HEK293 (cell line): ENCODE data around the gene CORO2B.
A peak's percentile ranks its signal among the peaks of the same experiment; 100 is the strongest.

Source experiments
- CTCF ChIA-PET: fragments of 350-600 bp; formaldehyde crosslinking; extraction: SDS; loops from one replicate; lab custom pipeline; 2021; ENCODE audit warnings: antibody characterized with exemption; lab: Yijun Ruan, JAX
- POLR2A ChIA-PET: fragments of 300-600 bp; formaldehyde crosslinking; extraction: SDS; loops from one replicate; lab custom pipeline; 2020; ENCODE audit warnings: antibody characterized with exemption, inconsistent platforms; lab: Yijun Ruan, JAX
- H3K27ac ChIP-seq: fragments of 200-500 bp; sonication (Bioruptor generic); 2 replicates; pipeline ENCODE4 v1.5.1; 2014; ENCODE audit warnings: low read depth, low read length, control low read depth, inconsistent platforms; ENCODE audit errors: extremely low read depth
- H3K36me3 ChIP-seq, 2 experiments: fragments of 200-500 bp in 1 of 2; sonication (Bioruptor generic) in 1 of 2; 1 replicate in 1 of 2; 2 replicates in 1 of 2; pipeline ENCODE4 v1.5.1; 2014 to 2017; ENCODE audit warnings: inconsistent platforms in 2 of 2, low read length in 2 of 2; ENCODE audit not compliant: control insufficient read depth in 2 of 2, insufficient read depth in 1 of 2
- H3K4me1 ChIP-seq: fragments of 200-500 bp; sonication (Bioruptor generic); 2 replicates; pipeline ENCODE4 v1.5.1; 2014; ENCODE audit warnings: mild to moderate bottlenecking, low read length, inconsistent platforms; ENCODE audit not compliant: control insufficient read depth, insufficient read depth
- H3K4me3 ChIP-seq: 2 replicates; pipeline ENCODE4 v1.5.1; 2011; ENCODE audit warnings: low read depth, mild to moderate bottlenecking, control low read depth, low read length, moderate library complexity
- H3K9me3 ChIP-seq: fragments of 200-500 bp; sonication (Bioruptor generic); 2 replicates; pipeline ENCODE4 v1.5.1; 2014; ENCODE audit warnings: low read depth, low read length, inconsistent platforms; ENCODE audit not compliant: control insufficient read depth, insufficient read depth
- ATF2 ChIP-seq: fragments of 450-650 bp; formaldehyde crosslinking; IDR thresholded peaks from 2 replicates; pipeline ENCODE4 v1.5.1; 2016; ENCODE audit warnings: missing biosample characterization, missing genetic modification characterization, low read depth
- EGR2 ChIP-seq: fragments of 450-650 bp; formaldehyde crosslinking; IDR thresholded peaks from 2 replicates; pipeline ENCODE4 v1.5.1; 2016; ENCODE audit warnings: low read depth, missing biosample characterization, missing genetic modification characterization
- FEZF1 ChIP-seq: fragments of 450-650 bp; formaldehyde crosslinking; IDR thresholded peaks from 2 replicates; pipeline ENCODE4 v1.5.1; 2016; ENCODE audit warnings: missing biosample characterization, missing genetic modification characterization
- GFI1B ChIP-seq: fragments of 450-650 bp; formaldehyde crosslinking; IDR thresholded peaks from 2 replicates; pipeline ENCODE4 v1.5.1; 2016; ENCODE audit warnings: missing biosample characterization, missing genetic modification characterization
- KLF17 ChIP-seq: fragments of 450-650 bp; formaldehyde crosslinking; IDR thresholded peaks from 2 replicates; pipeline ENCODE4 v1.5.1; 2016; ENCODE audit warnings: missing biosample characterization, missing genetic modification characterization
- SCRT2 ChIP-seq: fragments of 450-650 bp; formaldehyde crosslinking; IDR thresholded peaks from 2 replicates; pipeline ENCODE4 v1.5.1; 2016; ENCODE audit warnings: missing biosample characterization, missing genetic modification characterization
- SP7 ChIP-seq: fragments of 450-650 bp; formaldehyde crosslinking; IDR thresholded peaks from 2 replicates; pipeline ENCODE4 v1.5.1; 2016; ENCODE audit warnings: missing biosample characterization, missing genetic modification characterization
- ZBTB17 ChIP-seq: fragments of 450-650 bp; formaldehyde crosslinking; IDR thresholded peaks from 2 replicates; pipeline ENCODE4 v1.5.1; 2016; ENCODE audit warnings: missing biosample characterization, missing genetic modification characterization
- ZBTB21 ChIP-seq: fragments of 450-650 bp; formaldehyde crosslinking; IDR thresholded peaks from 2 replicates; pipeline ENCODE4 v1.5.1; 2017; ENCODE audit warnings: missing biosample characterization, missing genetic modification characterization
- ZEB2 ChIP-seq: fragments of 450-650 bp; formaldehyde crosslinking; IDR thresholded peaks from 2 replicates; pipeline ENCODE4 v1.5.1; 2016; ENCODE audit warnings: missing biosample characterization, missing genetic modification characterization
- ZFHX2 ChIP-seq: fragments of 450-650 bp; formaldehyde crosslinking; conservative IDR thresholded peaks from 2 replicates; pipeline ENCODE4 v1.5.1; 2016; ENCODE audit warnings: missing biosample characterization, missing genetic modification characterization
- ZFP69B ChIP-seq: fragments of 450-650 bp; formaldehyde crosslinking; IDR thresholded peaks from 2 replicates; pipeline ENCODE4 v1.5.1; 2016; ENCODE audit warnings: missing biosample characterization, missing genetic modification characterization
- ZIC2 ChIP-seq: fragments of 450-650 bp; formaldehyde crosslinking; IDR thresholded peaks from 2 replicates; pipeline ENCODE4 v1.5.1; 2016; ENCODE audit warnings: missing biosample characterization, missing genetic modification characterization
- ZNF10 ChIP-seq: fragments of 450-650 bp; formaldehyde crosslinking; IDR thresholded peaks from 2 replicates; pipeline ENCODE4 v1.5.1; 2017; ENCODE audit warnings: missing biosample characterization, missing genetic modification characterization
- ZNF629 ChIP-seq: fragments of 450-650 bp; formaldehyde crosslinking; IDR thresholded peaks from 2 replicates; pipeline ENCODE4 v1.5.1; 2017; ENCODE audit warnings: missing biosample characterization, missing genetic modification characterization
- ZNF664 ChIP-seq: fragments of 450-650 bp; formaldehyde crosslinking; IDR thresholded peaks from 2 replicates; pipeline ENCODE4 v1.5.1; 2016; ENCODE audit warnings: missing biosample characterization, missing genetic modification characterization
- ZNF677 ChIP-seq: fragments of 450-650 bp; IDR thresholded peaks from 2 replicates; pipeline ENCODE4 v1.5.0; 2018; ENCODE audit warnings: missing biosample characterization, mild to moderate bottlenecking, missing genetic modification characterization, moderate library complexity
- ZNF768 ChIP-seq: fragments of 450-650 bp; formaldehyde crosslinking; IDR thresholded peaks from 2 replicates; pipeline ENCODE4 v1.5.1; 2018; ENCODE audit warnings: missing biosample characterization, mild to moderate bottlenecking, missing genetic modification characterization
- ZSCAN16 ChIP-seq: fragments of 450-650 bp; formaldehyde crosslinking; IDR thresholded peaks from 2 replicates; pipeline ENCODE4 v1.5.1; 2016; ENCODE audit warnings: missing biosample characterization, missing genetic modification characterization
- TF ChIP-seq, protein P1 (sequence below): fragments of 450-650 bp; formaldehyde crosslinking; IDR thresholded peaks from 2 replicates; pipeline ENCODE4 v1.5.1; 2016; ENCODE audit warnings: missing biosample characterization, missing genetic modification characterization
- TF ChIP-seq, protein P2 (sequence below): fragments of 450-650 bp; formaldehyde crosslinking; IDR thresholded peaks from 2 replicates; pipeline ENCODE4 v1.5.1; 2016; ENCODE audit warnings: missing biosample characterization, missing genetic modification characterization

CORO2B gene

DNA sequence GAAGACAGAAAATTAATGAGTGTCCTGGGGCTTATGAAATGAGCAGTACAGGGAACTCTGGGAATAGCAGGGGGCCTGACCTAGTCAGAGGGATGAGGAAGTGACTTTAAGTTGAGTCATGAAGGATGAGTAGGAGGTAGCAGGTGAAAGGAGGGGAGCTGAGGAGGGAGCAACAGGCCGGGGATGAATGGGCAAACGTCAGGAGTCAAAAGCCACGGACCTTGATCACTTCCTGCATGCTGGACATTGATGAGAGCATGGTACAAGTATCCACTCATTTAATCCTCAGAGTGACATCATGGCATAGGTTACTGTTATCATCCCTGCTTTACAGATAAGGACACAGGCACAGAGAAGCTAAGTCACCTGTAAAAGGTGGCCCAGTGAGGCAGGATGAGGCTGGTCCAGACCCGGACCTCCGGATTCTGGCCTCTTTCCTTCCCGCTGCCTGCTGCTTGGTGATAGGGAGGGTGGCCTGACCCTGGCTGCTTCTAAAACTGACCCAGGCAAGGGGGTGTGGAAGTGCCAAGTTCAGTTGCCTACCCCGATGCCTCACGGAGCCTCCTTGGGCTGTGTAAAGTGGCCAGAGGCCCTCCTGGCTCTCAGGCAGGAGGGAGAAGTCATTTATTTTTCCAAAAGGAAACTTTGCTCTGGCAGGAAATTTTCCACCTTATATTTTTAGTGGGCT is 7.6 kb downstream of the CORO2B start:
- ChIA-PET CTCF (interaction anchor here (1.3 to 1.8 kb wide), 2 partner anchors 32 to 36 kb away, joined by 3 to 4 read pairs; no protein-coding TSS in a partner anchor), POLR2A (no interaction called here)
- Histone ChIP-seq H3K27ac (no peak overlapping the region), H3K9me3 (no peaks in the 10 kb centered on the region), H3K36me3 (no peaks in the 10 kb centered on the region), H3K4me1 (no peaks in the 10 kb centered on the region; the same call in 1 of the 2 replicates), H3K4me3 (no peak overlapping the region)
- TF ChIP-seq ZSCAN16 (tag by site-specific recombination) (no peak), ZIC2 (peak; percentile 54; the same call in 1 of the 2 replicates), EGR2 (tag by site-specific recombination) (peak; percentile 47), ZBTB21 (tag by site-specific recombination) (0 out of 2 replicates have a peak, but pooled peaks have one; percentile 40), FEZF1 (tag by site-specific recombination) (peak; percentile 58; the same call in 1 of the 2 replicates), ZNF10 (tag by site-specific recombination) (peak; percentile 90; the same call in 1 of the 2 replicates), ZFP69B (tag by site-specific recombination) (no peak), ZNF677 (tag by site-specific recombination) (no peak), ZNF768 (tag by site-specific recombination) (peak; percentile 12; the same call in 1 of the 2 replicates), ZNF664 (tag by site-specific recombination) (peak; percentile 97), ZFHX2 (tag by site-specific recombination) (peak; percentile 49), SP7 (tag by site-specific recombination) (peak; percentile 65; the same call in 1 of the 2 replicates), SCRT2 (tag by site-specific recombination) (peak; percentile 80), ZNF629 (tag by site-specific recombination) (peak; percentile 73), GFI1B (tag by site-specific recombination) (no peak), ZEB2 (tag by site-specific recombination) (0 out of 2 replicates have a peak, but pooled peaks have one; percentile 15), ATF2 (tag by site-specific recombination) (peak; percentile 61), KLF17 (tag by site-specific recombination) (0 out of 2 replicates have a peak, but pooled peaks have one; percentile 33), ZBTB17 (tag by site-specific recombination) (no peak)
- TF ChIP-seq, protein P1, sequence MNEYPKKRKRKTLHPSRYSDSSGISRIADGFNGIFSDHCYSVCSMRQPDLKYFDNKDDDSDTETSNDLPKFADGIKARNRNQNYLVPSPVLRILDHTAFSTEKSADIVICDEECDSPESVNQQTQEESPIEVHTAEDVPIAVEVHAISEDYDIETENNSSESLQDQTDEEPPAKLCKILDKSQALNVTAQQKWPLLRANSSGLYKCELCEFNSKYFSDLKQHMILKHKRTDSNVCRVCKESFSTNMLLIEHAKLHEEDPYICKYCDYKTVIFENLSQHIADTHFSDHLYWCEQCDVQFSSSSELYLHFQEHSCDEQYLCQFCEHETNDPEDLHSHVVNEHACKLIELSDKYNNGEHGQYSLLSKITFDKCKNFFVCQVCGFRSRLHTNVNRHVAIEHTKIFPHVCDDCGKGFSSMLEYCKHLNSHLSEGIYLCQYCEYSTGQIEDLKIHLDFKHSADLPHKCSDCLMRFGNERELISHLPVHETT (tag by site-specific recombination): peak; percentile 42; the same call in 1 of the 2 replicates
- TF ChIP-seq, protein P2, sequence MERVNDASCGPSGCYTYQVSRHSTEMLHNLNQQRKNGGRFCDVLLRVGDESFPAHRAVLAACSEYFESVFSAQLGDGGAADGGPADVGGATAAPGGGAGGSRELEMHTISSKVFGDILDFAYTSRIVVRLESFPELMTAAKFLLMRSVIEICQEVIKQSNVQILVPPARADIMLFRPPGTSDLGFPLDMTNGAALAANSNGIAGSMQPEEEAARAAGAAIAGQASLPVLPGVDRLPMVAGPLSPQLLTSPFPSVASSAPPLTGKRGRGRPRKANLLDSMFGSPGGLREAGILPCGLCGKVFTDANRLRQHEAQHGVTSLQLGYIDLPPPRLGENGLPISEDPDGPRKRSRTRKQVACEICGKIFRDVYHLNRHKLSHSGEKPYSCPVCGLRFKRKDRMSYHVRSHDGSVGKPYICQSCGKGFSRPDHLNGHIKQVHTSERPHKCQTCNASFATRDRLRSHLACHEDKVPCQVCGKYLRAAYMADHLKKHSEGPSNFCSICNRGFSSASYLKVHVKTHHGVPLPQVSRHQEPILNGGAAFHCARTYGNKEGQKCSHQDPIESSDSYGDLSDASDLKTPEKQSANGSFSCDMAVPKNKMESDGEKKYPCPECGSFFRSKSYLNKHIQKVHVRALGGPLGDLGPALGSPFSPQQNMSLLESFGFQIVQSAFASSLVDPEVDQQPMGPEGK: peak; percentile 28
